Loucy (cell line): Measurements from ENCODE around the gene SIGLEC6.

Source experiments
- H2AFZ ChIP-seq: fragments of 200-600 bp; sonication (generic); 2 replicates; pipeline ENCODE4 v1.6.0; 2016; ENCODE audit warnings: antibody characterized with exemption, mild to moderate bottlenecking, low read length, moderate library complexity
- H3F3A ChIP-seq: fragments of 200-600 bp; 2 replicates; pipeline ENCODE4 v1.6.0; 2016; ENCODE audit warnings: antibody characterized with exemption, low read depth, mild to moderate bottlenecking
- H3K27me3 ChIP-seq: fragments of 200-600 bp; sonication (generic); 2 replicates; pipeline ENCODE4 v1.6.1; 2014; ENCODE audit warnings: low read length, mild to moderate bottlenecking; ENCODE audit not compliant: insufficient read depth, poor library complexity, severe bottlenecking
- H3K36me3 ChIP-seq: fragments of 200-600 bp; sonication (generic); 2 replicates; pipeline ENCODE4 v1.6.1; 2016; ENCODE audit warnings: low read length; ENCODE audit not compliant: insufficient read depth
- H3K4me1 ChIP-seq: fragments of 200-600 bp; sonication (generic); 2 replicates; pipeline ENCODE4 v1.5.1; 2014; ENCODE audit warnings: low read length, mild to moderate bottlenecking; ENCODE audit not compliant: insufficient read depth, poor library complexity, severe bottlenecking
- H3K4me2 ChIP-seq: fragments of 200-600 bp; sonication (generic); 2 replicates; pipeline ENCODE4 v1.6.0; 2014; ENCODE audit warnings: antibody characterized with exemption, low read length, low read depth, mild to moderate bottlenecking; ENCODE audit not compliant: poor library complexity, severe bottlenecking
- H3K4me3 ChIP-seq: fragments of 200-600 bp; sonication (generic); 2 replicates; pipeline ENCODE4 v1.5.1; 2014; ENCODE audit warnings: low read length, mild to moderate bottlenecking, mixed read lengths; ENCODE audit not compliant: poor library complexity, severe bottlenecking
- H3K79me2 ChIP-seq: fragments of 200-600 bp; sonication (generic); 2 replicates; pipeline ENCODE4 v1.6.1; 2014; ENCODE audit warnings: low read length; ENCODE audit not compliant: insufficient read depth
- H3K9ac ChIP-seq: fragments of 200-600 bp; sonication (generic); 2 replicates; pipeline ENCODE4 v1.6.0; 2014; ENCODE audit warnings: mild to moderate bottlenecking, low read depth, low read length, moderate library complexity; ENCODE audit not compliant: poor library complexity, severe bottlenecking
- H3K9me2 ChIP-seq: fragments of 200-600 bp; sonication (generic); replicated peaks from 2 replicates; pipeline ENCODE4 v1.6.1; 2016; ENCODE audit warnings: low read depth, low read length, mixed read lengths
- H3K9me3 ChIP-seq: fragments of 200-600 bp; sonication (generic); 2 replicates; pipeline ENCODE4 v1.6.1; 2014; ENCODE audit warnings: mild to moderate bottlenecking, antibody characterized with exemption, low read length, low read depth; ENCODE audit not compliant: insufficient read depth
- H4K20me1 ChIP-seq: fragments of 200-600 bp; sonication (generic); 2 replicates; pipeline ENCODE4 v1.6.0; 2014; ENCODE audit warnings: antibody characterized with exemption, low read length, mild to moderate bottlenecking; ENCODE audit not compliant: insufficient read depth, poor library complexity, severe bottlenecking
- EZH2phosphoT487 ChIP-seq: fragments of 200-600 bp; IDR thresholded peaks from 2 replicates; pipeline ENCODE4 v1.6.1; 2018; ENCODE audit warnings: antibody characterized with exemption, mild to moderate bottlenecking, moderate library complexity, borderline replicate concordance
- TF ChIP-seq, protein P1 (sequence below): fragments of 200-600 bp; sonication (generic); conservative IDR thresholded peaks from 2 replicates; pipeline ENCODE4 v1.5.1; 2014; ENCODE audit warnings: mild to moderate bottlenecking, antibody characterized with exemption, low read length

The SIGLEC6 gene

GRCh38 chr19:51529301-51529700 is 2.2 kb downstream of the SIGLEC6 start:
- Histone ChIP-seq H3K9ac (no peak overlapping the region), H2AFZ (no peak overlapping the region), H3K4me2 (no peak overlapping the region), H3K4me1 (peaks cover 13% of the 10 kb centered on the region), H3K79me2 (no peaks in the 10 kb centered on the region), H3F3A (no peaks in the 10 kb centered on the region), H4K20me1 (no peaks in the 10 kb centered on the region), H3K9me3 (no peaks in the 10 kb centered on the region), H3K36me3 (no peaks in the 10 kb centered on the region), H3K4me3 (no peak overlapping the region), H3K9me2 (no peaks in the 10 kb centered on the region), H3K27me3 (no peaks in the 10 kb centered on the region)
- no peak for TF ChIP-seq EZH2phosphoT487
- TF ChIP-seq, protein P1, sequence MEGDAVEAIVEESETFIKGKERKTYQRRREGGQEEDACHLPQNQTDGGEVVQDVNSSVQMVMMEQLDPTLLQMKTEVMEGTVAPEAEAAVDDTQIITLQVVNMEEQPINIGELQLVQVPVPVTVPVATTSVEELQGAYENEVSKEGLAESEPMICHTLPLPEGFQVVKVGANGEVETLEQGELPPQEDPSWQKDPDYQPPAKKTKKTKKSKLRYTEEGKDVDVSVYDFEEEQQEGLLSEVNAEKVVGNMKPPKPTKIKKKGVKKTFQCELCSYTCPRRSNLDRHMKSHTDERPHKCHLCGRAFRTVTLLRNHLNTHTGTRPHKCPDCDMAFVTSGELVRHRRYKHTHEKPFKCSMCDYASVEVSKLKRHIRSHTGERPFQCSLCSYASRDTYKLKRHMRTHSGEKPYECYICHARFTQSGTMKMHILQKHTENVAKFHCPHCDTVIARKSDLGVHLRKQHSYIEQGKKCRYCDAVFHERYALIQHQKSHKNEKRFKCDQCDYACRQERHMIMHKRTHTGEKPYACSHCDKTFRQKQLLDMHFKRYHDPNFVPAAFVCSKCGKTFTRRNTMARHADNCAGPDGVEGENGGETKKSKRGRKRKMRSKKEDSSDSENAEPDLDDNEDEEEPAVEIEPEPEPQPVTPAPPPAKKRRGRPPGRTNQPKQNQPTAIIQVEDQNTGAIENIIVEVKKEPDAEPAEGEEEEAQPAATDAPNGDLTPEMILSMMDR = no peak

DNA sequence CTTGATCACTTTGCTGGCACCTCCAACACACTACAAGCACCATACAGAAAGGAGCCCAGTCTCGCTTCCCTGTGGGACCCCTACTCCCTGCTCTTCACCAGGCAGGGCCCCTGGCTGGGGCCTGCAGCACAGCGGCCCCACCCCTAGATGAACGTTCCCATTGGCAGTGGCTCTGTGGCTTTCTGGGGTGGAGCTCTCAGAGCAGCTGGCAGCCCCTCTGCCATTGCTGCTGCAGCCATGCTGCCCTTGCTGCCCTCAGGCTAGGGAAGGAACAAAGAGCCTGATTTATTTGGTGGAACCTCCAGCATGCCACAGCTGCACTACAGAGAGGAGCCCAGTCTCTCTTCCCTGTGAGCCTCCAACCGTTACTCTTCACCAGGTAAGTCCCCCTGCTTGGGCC is 5.8 kb downstream of the SIGLEC6 start:
- Histone ChIP-seq H3F3A (no peaks in the 10 kb centered on the region), H3K36me3 (no peaks in the 10 kb centered on the region), H3K4me2 (no peak overlapping the region), H3K9me2 (no peaks in the 10 kb centered on the region), H3K79me2 (no peaks in the 10 kb centered on the region), H3K27me3 (no peaks in the 10 kb centered on the region), H3K9ac (no peak overlapping the region), H3K9me3 (no peaks in the 10 kb centered on the region), H4K20me1 (no peaks in the 10 kb centered on the region), H2AFZ (no peak overlapping the region), H3K4me1 (peaks cover 3% of the 10 kb centered on the region), H3K4me3 (no peak overlapping the region)
- TF ChIP-seq, protein P1 = no peak
- TF ChIP-seq EZH2phosphoT487 = no peak

DNA sequence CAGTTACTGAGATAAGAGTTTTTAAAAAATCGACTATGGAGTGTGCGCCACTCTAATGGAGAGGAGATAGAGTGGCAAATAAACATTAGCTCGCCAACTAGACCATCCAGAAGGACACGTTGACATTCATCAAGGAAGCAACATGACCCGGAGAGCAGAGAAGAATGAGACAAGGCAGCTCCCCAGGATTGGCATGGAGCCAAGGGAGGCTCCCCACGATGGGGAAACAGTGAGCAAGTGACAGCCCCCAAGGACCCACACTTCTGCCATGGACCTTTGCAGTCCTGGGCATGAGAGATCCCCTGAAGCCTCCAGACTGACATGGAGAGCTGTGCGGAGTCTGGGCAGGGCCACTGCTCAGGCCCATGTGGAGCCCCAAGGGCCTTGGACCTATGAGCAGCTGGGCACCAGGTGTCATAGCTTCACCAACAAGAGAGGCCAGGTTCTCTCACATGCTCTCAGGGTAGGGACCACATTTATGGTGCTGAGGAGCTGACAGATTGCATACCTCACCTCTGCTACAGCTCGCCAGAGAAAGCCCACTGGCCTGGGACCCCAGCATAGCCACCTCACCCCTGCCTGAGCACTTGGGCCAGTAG is 6.7 kb downstream of the SIGLEC6 start:
- H3K9me3 ChIP-seq = no peaks in the 10 kb centered on the region
- no peaks in the 10 kb centered on the region for H3K9me2 ChIP-seq
- no peaks in the 10 kb centered on the region for H3K79me2 ChIP-seq
- H3K4me2 ChIP-seq = no peak overlapping the region
- no peaks in the 10 kb centered on the region for H3K36me3 ChIP-seq
- no peak overlapping the region for H3K9ac ChIP-seq
- no peaks in the 10 kb centered on the region for H4K20me1 ChIP-seq
- H3F3A ChIP-seq = no peaks in the 10 kb centered on the region
- H3K4me1 ChIP-seq = peaks cover 6% of the 10 kb centered on the region
- H2AFZ ChIP-seq = no peak overlapping the region
- H3K27me3 ChIP-seq = no peaks in the 10 kb centered on the region
- H3K4me3 ChIP-seq = no peak overlapping the region
- no peak for TF ChIP-seq EZH2phosphoT487
- TF ChIP-seq, protein P1 = no peak
